Activated CD8-positive, alpha-beta T cell treated with anti-CD3 and anti-CD28 coated beads for 36 hours (primary cell): Measurements from ENCODE around the gene TEKT3. TPM values are rescaled to one million over a fixed set of nuclear protein-coding genes. Genes with fewer than 3 reads are reported as not detected.

ENCODE experiments used
- ATAC-seq: fragments of 200-7000 bp; cut with Tn5 transposase; one replicate; pipeline ENCODE4 v1.10.0; 2021; ENCODE audit warnings: mild to moderate bottlenecking, moderate library complexity
- CTCF ChIA-PET: fragments of 350-600 bp; sonication (Branson Sonifier 250); formaldehyde crosslinking; loops from one replicate; lab custom pipeline; 2021; ENCODE audit warnings: antibody characterized with exemption; lab: Charles Lee
- POLR2A ChIA-PET: fragments of 350-600 bp; sonication (Branson Sonifier 250); formaldehyde crosslinking; loops from one replicate; lab custom pipeline; 2021; ENCODE audit warnings: antibody characterized with exemption; lab: Charles Lee
- DNase-seq: peaks from one replicate; pipeline ENCODE4 v3.0.0-alpha.2; 2020
- H3K27ac Mint-ChIP-seq: one replicate; pipeline ENCODE4 v1.8.0; 2021; ENCODE audit warnings: mild to moderate bottlenecking, mixed read lengths
- H3K27me3 Mint-ChIP-seq: one replicate; pipeline ENCODE4 v1.8.0; 2021; ENCODE audit warnings: mixed read lengths
- H3K36me3 Mint-ChIP-seq: one replicate; pipeline ENCODE4 v1.8.0; 2021; ENCODE audit warnings: low read depth, mixed read lengths
- H3K4me1 Mint-ChIP-seq: one replicate; pipeline ENCODE4 v1.8.0; 2021; ENCODE audit warnings: low read depth, mixed read lengths
- H3K4me3 Mint-ChIP-seq: one replicate; pipeline ENCODE4 v1.8.0; 2021; ENCODE audit warnings: mild to moderate bottlenecking, moderate library complexity, mixed read lengths
- H3K9me3 Mint-ChIP-seq: one replicate; pipeline ENCODE4 v1.8.0; 2021; ENCODE audit warnings: mixed read lengths
- CTCF ChIP-seq: fragments of 200-600 bp; IDR thresholded peaks from one replicate; pipeline ENCODE4 v1.8.0; 2022; ENCODE audit warnings: antibody characterized with exemption, mild to moderate bottlenecking
- intact Hi-C: fragments of 100-400 bp; cut with micrococcal nuclease; formaldehyde crosslinking; loops from one replicate; pipeline ENCODE4 v1.10.0; 2022
- total RNA-seq, 2 experiments: library from RNA; stranded (reverse); gene quantifications; one replicate each; pipeline ENCODE4 v1.2.3, GENCODE V29; 2021

The TEKT3 gene
- total RNA-seq, 2 experiments from 2014 or later, result not detected

GRCh38 chr17:15377616-15378015, 36.2 kb upstream of the TEKT3 start:
- intact Hi-C loops, result no loop called here
- TF ChIP-seq CTCF, result no peak
- POLR2A ChIA-PET, result no interaction called here
- Mint-ChIP-seq H3K9me3 (no peaks in the 10 kb centered on the region), H3K36me3 (no peaks in the 10 kb centered on the region), H3K4me3 (no peak overlapping the region), H3K4me1 (no peaks in the 10 kb centered on the region), H3K27me3 (peaks cover 5% of the 10 kb centered on the region), H3K27ac (no peak overlapping the region)
- DNase-seq, result no peak
- ATAC-seq, result no peak
- CTCF ChIA-PET, result interaction anchor here (0.8 kb wide), 1 partner anchor 125 kb away, joined by 4 read pairs; no protein-coding TSS in a partner anchor

GRCh38 chr17:15377200-15377599, 35.8 kb upstream of the TEKT3 start:
- no peak for ATAC-seq
- DNase-seq, result no peak
- no peak for TF ChIP-seq CTCF
- no peaks in the 10 kb centered on the region for H3K4me1 Mint-ChIP-seq
- no peak overlapping the region for H3K4me3 Mint-ChIP-seq
- ChIA-PET CTCF (no interaction called here), POLR2A (no interaction called here)
- H3K27me3 Mint-ChIP-seq, result peaks cover 5% of the 10 kb centered on the region
- H3K9me3 Mint-ChIP-seq, result no peaks in the 10 kb centered on the region
- H3K36me3 Mint-ChIP-seq, result no peaks in the 10 kb centered on the region
- intact Hi-C loops, result no loop called here
- H3K27ac Mint-ChIP-seq, result no peak overlapping the region

- ChIA-PET CTCF (no interaction called here), POLR2A (no interaction called here)
- no peak for DNase-seq
- intact Hi-C loops, result no loop called here
- Mint-ChIP-seq H3K27ac (no peak overlapping the region), H3K36me3 (no peaks in the 10 kb centered on the region), H3K27me3 (peaks cover 9% of the 10 kb centered on the region), H3K9me3 (no peaks in the 10 kb centered on the region), H3K4me1 (no peaks in the 10 kb centered on the region), H3K4me3 (no peak overlapping the region)
- no peak for ATAC-seq
- TF ChIP-seq CTCF, result no peak
These were observed 30.2 kb upstream of the TEKT3 start for GRCh38 chr17:15371376-15372130.

GRCh38 chr17:15368600-15368999, 27.2 kb upstream of the TEKT3 start:
- ATAC-seq, result no peak
- H3K27me3 Mint-ChIP-seq, result peaks cover 9% of the 10 kb centered on the region
- no peak for TF ChIP-seq CTCF
- H3K36me3 Mint-ChIP-seq, result no peaks in the 10 kb centered on the region
- DNase-seq, result no peak
- H3K9me3 Mint-ChIP-seq, result no peaks in the 10 kb centered on the region
- CTCF ChIA-PET, result no interaction called here
- intact Hi-C loops, result no loop called here
- H3K4me1 Mint-ChIP-seq, result no peaks in the 10 kb centered on the region
- POLR2A ChIA-PET, result no interaction called here
- H3K4me3 Mint-ChIP-seq, result no peak overlapping the region
- H3K27ac Mint-ChIP-seq, result no peak overlapping the region

GRCh38 chr17:15366026-15366425, 24.6 kb upstream of the TEKT3 start:
- no peaks in the 10 kb centered on the region for H3K36me3 Mint-ChIP-seq
- no peak overlapping the region for H3K4me3 Mint-ChIP-seq
- H3K27ac Mint-ChIP-seq, result no peak overlapping the region
- intact Hi-C loops, result no loop called here
- ATAC-seq (no peak), DNase-seq (no peak)
- H3K27me3 Mint-ChIP-seq, result peaks cover 5% of the 10 kb centered on the region
- H3K9me3 Mint-ChIP-seq, result no peaks in the 10 kb centered on the region
- ChIA-PET POLR2A (no interaction called here), CTCF (no interaction called here)
- H3K4me1 Mint-ChIP-seq, result no peaks in the 10 kb centered on the region
- TF ChIP-seq CTCF, result no peak
